Stomach smooth muscle (tissue), 2 donors: Measurements from ENCODE around the gene RNF123.

Source experiments
- H3K27ac ChIP-seq: one replicate; pipeline ENCODE4 v1.7.0; 2013; ENCODE audit warnings: mild to moderate bottlenecking, low read length, inconsistent platforms
- H3K27me3 ChIP-seq, 2 donors: one replicate each; pipeline ENCODE4 v1.7.0; 2013; ENCODE audit warnings: low read length in 2 of 2; ENCODE audit not compliant: insufficient read depth in 2 of 2, control insufficient read depth in 1 of 2
- H3K36me3 ChIP-seq, 2 donors: one replicate each; pipeline ENCODE4 v1.7.0; 2013; ENCODE audit warnings: low read length in 2 of 2; ENCODE audit not compliant: control insufficient read depth in 2 of 2, insufficient read depth in 2 of 2
- H3K4me1 ChIP-seq: one replicate; pipeline ENCODE4 v1.7.0; 2013; ENCODE audit warnings: low read length; ENCODE audit not compliant: control insufficient read depth, insufficient read depth
- H3K4me3 ChIP-seq, 2 donors: one replicate each; pipeline ENCODE4 v1.7.0; 2013; ENCODE audit warnings: low read length in 2 of 2
- H3K9ac ChIP-seq, 2 donors: one replicate each; pipeline ENCODE4 v1.7.0; 2013; ENCODE audit warnings: low read length in 2 of 2, mild to moderate bottlenecking in 1 of 2
- H3K9me3 ChIP-seq, 2 donors: one replicate each; pipeline ENCODE4 v1.7.0; 2013; ENCODE audit warnings: low read length in 2 of 2; ENCODE audit not compliant: control insufficient read depth in 2 of 2
- donor health status: healthy.
- donor health status: Pancreatic carcinoma.

The RNF123 gene

DNA sequence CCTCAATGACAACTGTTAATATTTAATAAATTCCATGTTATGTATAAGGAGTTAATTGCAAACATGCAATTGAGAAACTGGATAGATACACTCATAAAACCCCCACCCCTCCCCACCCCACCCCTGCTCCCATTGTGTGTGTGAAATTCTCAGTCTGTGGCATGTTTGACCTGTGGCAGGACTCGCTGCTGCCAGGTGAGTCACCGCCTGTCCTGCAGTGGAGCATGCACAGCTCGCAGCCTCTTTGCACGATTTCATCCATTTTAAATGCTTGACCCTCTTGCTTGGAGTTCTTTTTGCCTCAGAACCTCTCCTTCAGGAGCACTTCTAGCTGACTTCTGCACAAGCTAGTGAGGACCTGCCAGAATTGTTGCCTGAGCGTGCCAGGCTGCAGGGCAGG lies 20.5 kb upstream of the RNF123 start:
- Histone ChIP-seq H3K27ac (no peak overlapping the region), H3K4me3 (no peak overlapping the region), H3K36me3 (no peaks in the 10 kb centered on the region), H3K9me3 (no peaks in the 10 kb centered on the region), H3K4me1 (peaks cover 8% of the 10 kb centered on the region), H3K27me3 (peaks cover 14 to 20% of the 10 kb centered on the region in 2 donors), H3K9ac (no peak overlapping the region)

DNA sequence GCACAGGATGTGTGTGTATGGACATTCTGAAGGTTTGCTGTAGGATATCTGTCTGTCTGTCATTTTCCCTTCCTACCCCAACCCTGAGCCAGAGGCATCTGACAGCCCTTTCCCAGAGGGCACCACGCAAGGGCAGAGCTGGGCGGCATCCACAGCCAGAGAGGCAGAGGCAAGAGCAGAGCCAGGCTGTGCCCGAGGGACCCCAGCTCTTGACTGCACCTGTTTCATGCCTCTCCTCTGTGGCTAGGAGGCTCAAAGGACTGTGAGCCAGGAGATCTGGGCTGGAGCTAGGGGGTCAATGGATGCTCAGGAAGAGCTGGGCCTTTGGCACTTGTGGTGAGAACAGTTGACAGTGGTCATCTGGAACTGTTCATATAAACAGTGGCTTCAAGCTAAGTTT lies 20.0 kb upstream of the RNF123 start:
- no peaks in the 10 kb centered on the region for H3K36me3 ChIP-seq
- H3K9me3 ChIP-seq = no peaks in the 10 kb centered on the region
- no peak overlapping the region for H3K4me3 ChIP-seq
- no peak overlapping the region for H3K9ac ChIP-seq
- H3K27me3 ChIP-seq = peaks cover 14 to 16% of the 10 kb centered on the region in 2 donors
- peaks cover 8% of the 10 kb centered on the region for H3K4me1 ChIP-seq
- H3K27ac ChIP-seq = no peak overlapping the region

- H3K27me3 ChIP-seq = peaks cover 6 to 10% of the 10 kb centered on the region in 2 donors
- no peak overlapping the region for H3K4me3 ChIP-seq
- no peaks in the 10 kb centered on the region for H3K9me3 ChIP-seq
- peaks cover 19% of the 10 kb centered on the region for H3K4me1 ChIP-seq
- H3K27ac ChIP-seq = no peak overlapping the region
- H3K9ac ChIP-seq = no peak overlapping the region
- H3K36me3 ChIP-seq = peaks cover 0 to 1% of the 10 kb centered on the region in 2 donors
Observed at GRCh38 chr3:49670940-49671290, 18.4 kb upstream of the RNF123 start.

GRCh38 chr3:49671291-49672288 lies 17.8 kb upstream of the RNF123 start:
- H3K9me3 ChIP-seq = no peaks in the 10 kb centered on the region
- H3K9ac ChIP-seq = no peak overlapping the region
- H3K27me3 ChIP-seq = peaks cover 6 to 10% of the 10 kb centered on the region in 2 donors
- no peak overlapping the region for H3K27ac ChIP-seq
- no peak overlapping the region for H3K4me3 ChIP-seq
- peaks cover 7 to 8% of the 10 kb centered on the region in 2 donors for H3K36me3 ChIP-seq
- peaks cover 19% of the 10 kb centered on the region for H3K4me1 ChIP-seq

DNA sequence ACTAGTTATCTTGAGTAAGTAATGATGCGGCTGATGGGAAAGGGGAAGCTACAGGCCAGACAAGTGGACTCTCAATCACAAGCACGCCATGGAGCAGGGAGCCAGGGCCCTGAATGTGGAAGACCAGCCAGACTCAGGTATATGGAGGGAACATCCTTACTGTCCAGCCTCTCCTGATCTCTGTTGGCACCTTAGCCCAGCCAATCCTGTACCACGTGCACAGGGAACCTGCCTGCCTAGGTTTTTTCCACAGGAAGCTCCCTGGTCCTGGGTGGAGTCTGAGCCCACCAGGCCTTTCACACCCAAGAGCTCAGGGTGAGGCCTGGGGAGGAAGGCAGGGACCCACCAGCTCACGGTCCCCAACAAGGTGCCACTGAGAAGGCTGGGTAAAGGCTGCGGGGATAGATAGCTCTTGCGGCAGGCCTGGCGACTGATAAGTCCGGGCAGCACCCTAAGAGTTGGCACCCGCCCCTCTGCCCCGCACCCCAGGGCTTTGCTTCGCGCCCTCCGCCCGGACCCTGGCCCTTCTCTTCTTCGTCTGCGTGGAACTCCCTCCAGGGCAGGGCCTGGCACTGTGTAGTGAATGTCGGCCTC lies 16.1 kb upstream of the RNF123 start:
- no peaks in the 10 kb centered on the region for H3K9me3 ChIP-seq
- peak overlapping the region; percentile 51 to 75 for H3K9ac ChIP-seq
- H3K27me3 ChIP-seq = peaks cover under 1 to 7% of the 10 kb centered on the region in 2 donors
- H3K36me3 ChIP-seq = peaks cover 21 to 23% of the 10 kb centered on the region in 2 donors
- H3K4me1 ChIP-seq = peaks cover 19% of the 10 kb centered on the region
- peak overlapping the region; percentile 79 to 88 for H3K4me3 ChIP-seq
- H3K27ac ChIP-seq = peak overlapping the region; percentile 79

GRCh38 chr3:49673715-49674496 lies 15.5 kb upstream of the RNF123 start, which contains the start of gene APEH:
TSS of gene APEH (plus strand) at chr3:49674351. CDS start at chr3:49674402, 51 bp downstream.
- Histone ChIP-seq H3K4me3 (peak within 1 kb of the TSS; percentile 79 to 88), H3K27ac (peak within 1 kb of the TSS; percentile 79), H3K36me3 (peaks cover 27 to 30% of the 10 kb centered on the region in 2 donors), H3K9me3 (no peaks in the 10 kb centered on the region), H3K9ac (peak within 1 kb of the TSS; percentile 73 to 75), H3K27me3 (peaks cover 0 to 5% of the 10 kb centered on the region in 2 donors), H3K4me1 (peaks cover 19% of the 10 kb centered on the region)

DNA sequence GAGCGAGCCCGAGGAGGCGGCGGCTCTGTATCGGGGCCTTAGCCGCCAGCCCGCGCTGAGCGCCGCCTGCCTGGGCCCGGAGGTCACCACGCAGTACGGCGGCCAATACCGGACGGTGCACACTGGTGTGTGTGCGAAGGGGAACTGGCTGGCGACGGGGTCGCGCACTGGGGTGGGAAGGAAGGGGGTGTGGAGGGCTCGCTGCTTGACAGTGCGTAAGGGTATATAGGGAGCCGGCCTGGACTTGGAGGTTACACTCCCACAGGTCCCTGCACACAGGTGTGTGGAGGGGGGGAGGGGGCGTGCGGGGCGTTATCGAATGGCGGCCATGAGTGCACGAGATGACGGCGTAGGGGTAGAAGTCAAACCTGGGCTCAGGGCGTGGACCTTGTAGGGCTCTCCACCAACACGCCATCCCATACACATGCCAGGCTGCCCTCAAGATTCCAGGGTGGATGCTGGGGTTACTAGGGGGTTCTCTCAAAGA lies 14.8 kb upstream of the RNF123 start:
- Histone ChIP-seq H3K4me1 (peaks cover 19% of the 10 kb centered on the region), H3K9me3 (no peaks in the 10 kb centered on the region), H3K4me3 (peak overlapping the region; percentile 79 to 88), H3K36me3 (peaks cover 33 to 36% of the 10 kb centered on the region in 2 donors), H3K27me3 (peaks cover 0 to under 1% of the 10 kb centered on the region in 2 donors), H3K9ac (peak overlapping the region; percentile 73 to 75), H3K27ac (no peak overlapping the region)

DNA sequence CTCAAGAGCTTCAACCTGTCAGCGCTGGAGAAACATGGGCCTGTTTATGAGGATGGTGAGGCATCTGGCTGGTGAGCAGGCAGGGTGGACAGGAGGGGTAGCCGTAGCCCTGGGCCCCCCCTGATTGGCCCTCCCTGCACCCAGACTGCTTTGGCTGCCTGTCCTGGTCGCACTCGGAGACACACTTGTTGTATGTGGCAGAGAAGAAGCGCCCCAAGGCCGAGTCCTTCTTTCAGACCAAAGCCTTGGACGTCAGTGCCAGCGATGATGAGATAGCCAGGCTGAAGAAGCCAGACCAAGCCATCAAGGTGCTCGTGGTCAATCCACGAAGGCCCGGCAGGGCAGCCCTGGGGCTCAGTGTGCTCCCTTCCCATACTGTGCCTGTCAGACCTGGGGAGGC lies 13.4 kb upstream of the RNF123 start:
- H3K27me3 ChIP-seq = no peaks in the 10 kb centered on the region
- no peak overlapping the region for H3K4me3 ChIP-seq
- peaks cover 19% of the 10 kb centered on the region for H3K4me1 ChIP-seq
- peaks cover 45 to 49% of the 10 kb centered on the region in 2 donors for H3K36me3 ChIP-seq
- no peaks in the 10 kb centered on the region for H3K9me3 ChIP-seq
- no peak overlapping the region for H3K9ac ChIP-seq
- no peak overlapping the region for H3K27ac ChIP-seq

DNA sequence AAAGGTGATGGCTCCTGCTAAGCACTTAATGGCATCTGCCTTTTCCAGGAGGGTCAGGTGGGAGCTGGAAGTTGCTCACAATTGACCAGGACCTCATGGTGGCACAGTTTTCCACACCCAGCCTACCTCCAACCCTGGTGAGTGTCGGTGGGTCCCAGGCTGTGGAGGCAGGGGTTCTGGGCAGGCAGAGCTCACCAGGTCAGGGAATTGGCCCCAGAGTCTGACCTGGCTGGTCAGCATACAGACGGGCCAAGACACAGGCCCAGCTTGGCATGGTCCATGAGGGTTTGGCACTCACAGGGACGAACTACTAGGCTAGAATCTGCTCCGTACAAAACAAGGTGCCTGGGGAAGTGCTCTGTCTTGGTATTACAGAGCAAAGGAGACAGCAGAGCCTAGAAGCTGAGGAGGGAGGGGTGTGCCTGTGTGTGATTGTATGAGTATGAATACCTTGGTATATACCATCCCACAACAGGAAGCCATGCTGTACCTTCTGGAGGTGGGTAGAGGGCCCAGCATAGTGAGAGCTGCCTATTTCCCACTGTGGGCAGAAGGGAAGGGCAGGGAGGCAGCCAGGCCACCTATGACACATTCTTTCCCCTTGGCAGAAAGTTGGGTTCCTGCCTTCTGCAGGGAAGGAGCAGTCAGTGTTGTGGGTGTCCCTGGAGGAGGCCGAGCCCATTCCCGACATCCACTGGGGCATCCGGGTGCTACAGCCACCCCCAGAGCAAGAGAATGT lies 8.7 kb upstream of the RNF123 start:
- no peaks in the 10 kb centered on the region for H3K4me1 ChIP-seq
- H3K9me3 ChIP-seq = no peaks in the 10 kb centered on the region
- H3K9ac ChIP-seq = no peak overlapping the region
- no peak overlapping the region for H3K27ac ChIP-seq
- peaks cover 67 to 76% of the 10 kb centered on the region in 2 donors for H3K36me3 ChIP-seq
- H3K4me3 ChIP-seq = no peak overlapping the region
- H3K27me3 ChIP-seq = no peaks in the 10 kb centered on the region

- Histone ChIP-seq H3K9me3 (no peaks in the 10 kb centered on the region), H3K4me3 (no peak overlapping the region), H3K27ac (no peak overlapping the region), H3K9ac (no peak overlapping the region), H3K4me1 (peaks cover under 1% of the 10 kb centered on the region), H3K27me3 (no peaks in the 10 kb centered on the region), H3K36me3 (peaks cover 65 to 73% of the 10 kb centered on the region in 2 donors)
Observed at GRCh38 chr3:49681232-49681522, 8.2 kb upstream of the RNF123 start.
